T-helper 1 cell treated with Interleukin-12 subunit alpha and Interleukin-12 subunit beta and Interleukin-4 antibody, amounts not matched to agents 30 μg/mL and 1 μg/mL, for 36 hours (primary cell): Measurements from ENCODE around the gene FHOD3.
"Not testable (repeated sequence)": the region's sequence is repeated elsewhere in the genome, so short reads cannot be mapped to it uniquely, and the experiment has no call there.

ENCODE experiments used
- H3K27ac Mint-ChIP-seq: one replicate; pipeline ENCODE4 v1.8.0; 2021; ENCODE audit warnings: mild to moderate bottlenecking, mixed read lengths
- H3K27me3 Mint-ChIP-seq: one replicate; pipeline ENCODE4 v1.8.0; 2021; ENCODE audit warnings: low read depth, mixed read lengths
- H3K36me3 Mint-ChIP-seq: one replicate; pipeline ENCODE4 v1.8.0; 2021; ENCODE audit warnings: low read depth, mixed read lengths
- H3K4me1 Mint-ChIP-seq: one replicate; pipeline ENCODE4 v1.8.0; 2021; ENCODE audit warnings: low read depth, mixed read lengths
- H3K4me3 Mint-ChIP-seq: one replicate; pipeline ENCODE4 v1.8.0; 2021; ENCODE audit warnings: mild to moderate bottlenecking, moderate library complexity, mixed read lengths
- H3K9me3 Mint-ChIP-seq: one replicate; pipeline ENCODE4 v1.8.0; 2021; ENCODE audit warnings: mixed read lengths

Gene FHOD3

DNA sequence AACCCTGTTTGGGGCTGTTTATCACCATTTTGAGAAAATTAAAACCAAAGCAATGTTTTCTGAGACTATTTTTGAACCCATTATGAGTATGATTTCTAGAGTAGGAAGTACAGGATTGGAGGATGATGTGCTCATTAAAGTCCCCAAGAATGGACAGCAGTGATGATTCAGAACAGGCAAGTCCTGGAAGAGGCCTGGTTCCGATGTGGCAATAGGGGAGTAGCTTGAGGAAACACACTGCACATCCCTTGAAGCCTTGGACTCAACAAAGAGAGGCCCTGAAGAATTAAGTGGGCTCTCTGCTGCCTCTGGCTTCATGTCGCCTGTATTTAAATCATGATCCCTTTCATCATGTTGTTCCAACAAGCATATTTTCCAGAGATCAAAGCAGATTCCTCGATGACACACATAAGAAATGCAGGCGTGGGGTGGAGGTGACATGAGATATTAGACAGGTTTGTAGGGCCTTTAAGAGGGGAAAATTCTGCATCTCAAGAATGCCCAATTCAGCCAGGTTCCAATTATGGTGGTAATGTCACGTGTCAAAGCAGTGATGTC lies 242.2 kb downstream of the FHOD3 start:
- H3K9me3 Mint-ChIP-seq, result no peaks in the 10 kb centered on the region
- H3K4me1 Mint-ChIP-seq, result no peaks in the 10 kb centered on the region
- H3K27ac Mint-ChIP-seq, result no peak overlapping the region
- H3K27me3 Mint-ChIP-seq, result peaks cover 3% of the 10 kb centered on the region
- H3K4me3 Mint-ChIP-seq, result no peak overlapping the region
- H3K36me3 Mint-ChIP-seq, result no peaks in the 10 kb centered on the region

DNA sequence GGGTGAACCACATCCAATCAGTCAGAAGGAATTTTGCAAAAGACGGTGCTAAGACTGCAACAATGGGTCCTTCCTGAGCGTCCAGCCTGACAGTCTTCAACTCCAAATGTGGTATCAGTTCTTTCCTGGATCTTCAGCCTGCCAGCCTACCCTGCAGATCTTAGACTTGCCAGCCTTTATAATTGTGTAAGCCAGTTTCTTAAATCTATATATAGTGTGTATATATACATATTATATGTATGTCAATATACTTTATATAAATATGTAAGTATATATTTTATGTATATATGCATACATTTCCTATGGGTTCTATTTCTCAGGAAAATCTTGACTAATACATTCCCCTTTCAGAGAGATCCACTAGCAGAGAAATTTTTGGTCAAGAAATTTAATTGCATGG lies 245.5 kb downstream of the FHOD3 start:
- Mint-ChIP-seq H3K4me3 (no peak overlapping the region), H3K9me3 (no peaks in the 10 kb centered on the region), H3K27ac (no peak overlapping the region), H3K4me1 (no peaks in the 10 kb centered on the region), H3K36me3 (no peaks in the 10 kb centered on the region), H3K27me3 (no peaks in the 10 kb centered on the region)

DNA sequence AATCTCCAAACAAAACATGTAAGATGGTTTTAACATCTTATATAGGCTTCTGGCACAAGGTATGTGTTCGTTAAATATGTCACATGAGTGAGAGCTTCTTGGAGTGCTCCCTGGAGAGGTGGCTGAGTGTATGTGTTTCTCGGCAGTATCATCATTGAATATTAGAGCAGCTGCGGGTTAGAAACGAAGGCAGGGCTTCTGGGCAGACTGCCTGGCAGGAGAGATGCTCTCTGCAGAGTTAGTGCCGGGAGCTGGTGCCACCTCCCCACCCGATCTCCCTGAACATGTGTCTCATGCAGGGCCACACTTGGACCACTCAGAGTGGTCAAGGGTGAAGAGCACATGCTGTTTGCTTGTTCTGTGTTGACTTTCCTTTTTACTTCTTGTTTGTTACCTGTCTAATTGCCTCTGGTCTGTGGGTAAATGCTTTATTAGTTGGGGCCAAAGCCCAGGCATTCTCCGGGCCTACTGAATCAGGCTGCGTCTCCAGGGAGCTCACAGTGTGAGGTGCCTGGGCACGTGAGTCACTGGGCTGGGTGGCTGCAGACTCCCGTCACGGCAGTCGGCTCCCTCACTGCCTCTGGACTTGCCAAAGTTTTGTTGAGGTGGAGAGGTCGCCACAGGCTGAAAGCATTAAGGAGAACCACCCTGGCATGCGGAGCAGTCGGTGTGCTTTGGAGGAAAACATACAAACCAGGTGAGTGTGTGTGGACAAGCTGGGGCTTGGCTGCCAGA lies 246.6 kb downstream of the FHOD3 start:
- Mint-ChIP-seq H3K4me3 (no peak overlapping the region), H3K36me3 (no peaks in the 10 kb centered on the region), H3K27me3 (no peaks in the 10 kb centered on the region), H3K9me3 (no peaks in the 10 kb centered on the region), H3K27ac (no peak overlapping the region), H3K4me1 (no peaks in the 10 kb centered on the region)

DNA sequence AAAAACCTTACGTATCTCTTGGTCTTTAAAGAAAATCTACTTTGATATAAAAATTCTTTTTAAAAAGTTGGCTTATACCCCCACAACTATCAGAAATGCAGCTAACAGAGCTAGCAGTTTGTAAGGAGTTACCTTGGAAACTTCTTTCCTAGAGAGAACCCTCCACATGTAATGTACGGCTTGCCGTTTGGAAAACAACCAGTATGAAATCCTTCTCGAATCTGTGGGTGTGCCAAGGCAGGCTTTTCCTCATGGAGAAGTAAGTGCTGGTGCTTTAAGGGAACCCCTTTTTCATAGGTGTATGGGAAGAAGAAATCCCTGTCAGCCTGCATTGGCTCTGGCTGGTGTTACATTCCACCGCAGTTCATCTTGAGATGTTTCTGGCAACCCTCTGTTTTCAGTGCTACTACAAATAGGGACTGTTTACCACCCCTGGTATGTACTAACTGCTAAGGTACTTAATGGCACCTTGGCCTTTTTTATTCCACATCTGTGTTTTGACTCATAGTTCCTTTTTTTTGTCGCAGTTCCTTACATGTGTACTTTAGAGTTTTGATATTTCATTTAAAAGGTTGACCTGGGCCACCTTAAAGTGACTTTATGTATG lies 248.4 kb downstream of the FHOD3 start:
- Mint-ChIP-seq H3K27me3 (no peaks in the 10 kb centered on the region), H3K27ac (no peak overlapping the region), H3K4me1 (no peaks in the 10 kb centered on the region), H3K36me3 (no peaks in the 10 kb centered on the region), H3K4me3 (no peak overlapping the region), H3K9me3 (no peaks in the 10 kb centered on the region)

DNA sequence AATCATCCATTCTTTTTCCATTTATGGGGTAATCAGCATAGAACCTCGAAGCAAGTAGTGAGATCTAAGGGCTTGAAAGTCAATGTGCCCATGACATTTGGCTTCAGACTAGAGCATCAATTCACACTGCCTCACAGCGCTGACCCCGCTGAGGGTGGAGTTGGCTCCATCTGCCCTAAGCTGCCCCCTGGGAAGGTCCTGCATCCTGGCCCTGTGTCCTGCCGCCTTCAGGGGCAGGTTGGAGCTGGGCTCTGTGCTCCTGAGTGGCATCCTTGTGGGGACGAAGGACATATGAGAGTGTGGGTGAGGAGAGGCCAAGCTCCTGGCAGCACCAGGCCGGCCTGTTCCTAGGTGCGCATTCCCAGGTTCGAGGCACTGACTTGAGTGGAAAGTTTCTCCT lies 249.4 kb downstream of the FHOD3 start:
- Mint-ChIP-seq H3K36me3 (no peaks in the 10 kb centered on the region), H3K4me1 (no peaks in the 10 kb centered on the region), H3K9me3 (no peaks in the 10 kb centered on the region), H3K27me3 (no peaks in the 10 kb centered on the region), H3K27ac (no peak overlapping the region), H3K4me3 (no peak overlapping the region)

DNA sequence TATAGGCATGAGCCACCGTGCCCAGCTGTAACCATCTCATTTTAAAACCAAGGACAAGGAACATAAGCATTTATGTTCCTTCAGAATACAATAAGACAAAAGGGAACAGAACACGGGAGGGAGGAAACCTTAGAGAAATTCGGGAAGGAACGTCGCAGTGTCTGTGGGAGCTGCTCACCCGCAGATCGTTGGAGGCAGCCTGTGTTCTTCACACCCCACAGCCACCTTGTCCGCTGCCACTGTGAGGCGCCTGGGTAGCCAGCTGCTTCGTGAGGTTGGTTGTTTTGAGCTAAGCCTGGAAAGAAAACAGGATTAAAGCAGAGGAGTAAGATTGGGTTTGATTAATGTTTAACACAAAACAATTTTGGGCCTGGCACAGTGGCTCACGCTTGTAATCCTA lies 250.0 kb downstream of the FHOD3 start:
- no peaks in the 10 kb centered on the region for H3K36me3 Mint-ChIP-seq
- H3K9me3 Mint-ChIP-seq, result no peaks in the 10 kb centered on the region
- H3K4me3 Mint-ChIP-seq, result no peak overlapping the region
- H3K27me3 Mint-ChIP-seq, result no peaks in the 10 kb centered on the region
- no peaks in the 10 kb centered on the region for H3K4me1 Mint-ChIP-seq
- no peak overlapping the region for H3K27ac Mint-ChIP-seq

DNA sequence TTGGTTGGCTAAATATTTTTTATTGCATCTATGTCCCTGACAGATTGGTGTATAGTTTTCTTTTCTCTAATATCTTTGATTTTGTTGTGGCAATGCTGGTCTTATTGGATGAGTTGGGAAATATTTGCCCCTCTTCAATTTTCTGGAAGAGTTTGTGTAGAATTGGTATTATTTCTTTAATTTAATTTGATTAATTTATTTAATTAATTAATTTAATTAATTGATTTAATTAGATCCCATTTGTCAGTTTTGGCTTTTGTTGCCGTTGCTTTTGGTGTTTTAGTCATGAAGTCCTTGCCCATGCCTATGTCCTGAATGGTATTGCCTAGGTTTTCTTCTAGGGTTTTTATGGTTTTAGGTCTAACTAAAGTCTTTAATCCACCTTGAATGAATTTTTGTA lies 253.8 kb downstream of the FHOD3 start:
- H3K4me3 Mint-ChIP-seq, H3K4me1 Mint-ChIP-seq, H3K27me3 Mint-ChIP-seq, H3K9me3 Mint-ChIP-seq, H3K36me3 Mint-ChIP-seq, H3K27ac Mint-ChIP-seq: not testable (repeated sequence)

DNA sequence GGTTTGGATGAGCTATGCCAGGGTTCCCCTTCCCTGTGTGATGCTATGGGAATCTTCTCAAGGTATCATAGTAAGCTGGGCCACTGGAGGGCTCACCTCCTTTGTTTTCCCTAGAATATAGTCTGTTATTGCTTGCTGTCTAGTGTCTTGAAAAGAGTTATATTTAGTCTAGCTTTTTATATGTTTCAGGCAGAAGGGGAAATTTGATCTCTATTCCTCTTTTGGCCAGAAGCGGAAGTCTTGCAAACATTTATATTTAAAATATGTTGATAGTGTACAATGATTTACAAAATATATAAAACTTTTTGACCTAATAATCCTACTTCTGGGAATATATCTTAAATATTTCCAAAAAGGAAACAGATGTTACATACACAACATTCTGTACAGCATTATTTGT lies 260.7 kb downstream of the FHOD3 start:
- Mint-ChIP-seq H3K27ac (no peak overlapping the region), H3K36me3 (no peaks in the 10 kb centered on the region), H3K4me1 (no peaks in the 10 kb centered on the region), H3K27me3 (peaks cover 3% of the 10 kb centered on the region), H3K9me3 (no peaks in the 10 kb centered on the region), H3K4me3 (no peak overlapping the region)

DNA sequence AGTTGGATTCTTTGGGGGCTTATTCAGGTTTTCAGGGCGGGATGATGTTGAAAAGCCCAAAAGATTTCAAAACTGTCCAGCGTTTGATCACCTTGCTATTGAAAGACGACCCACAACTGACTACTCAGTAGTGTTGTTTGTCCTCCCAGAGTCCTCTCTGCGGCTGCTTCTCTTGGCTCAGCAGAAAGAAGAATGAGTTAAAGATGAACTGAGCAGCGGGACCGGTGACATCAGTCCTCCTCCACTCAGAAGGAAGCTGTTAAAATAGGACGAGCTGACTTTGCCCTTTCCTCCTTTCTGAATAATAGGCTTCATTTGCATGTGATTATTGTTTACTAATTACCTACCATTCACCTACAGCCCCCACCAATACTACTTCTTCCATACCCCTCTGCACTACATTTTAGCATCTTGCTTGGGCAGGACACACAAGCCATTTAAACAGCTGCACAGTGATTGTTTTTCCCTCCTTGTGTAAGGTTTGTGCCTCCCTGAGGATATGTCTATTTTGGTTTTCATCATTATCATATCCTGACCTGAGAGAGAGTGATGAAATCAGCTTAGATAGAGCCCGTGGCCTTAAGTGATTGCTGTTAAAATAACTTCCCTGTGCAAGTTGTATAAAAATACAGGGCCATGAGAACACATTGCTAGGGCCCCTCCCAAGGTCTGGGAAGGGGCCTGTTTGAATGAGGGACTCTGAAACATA lies 261.8 kb downstream of the FHOD3 start:
- H3K36me3 Mint-ChIP-seq, result no peaks in the 10 kb centered on the region
- no peaks in the 10 kb centered on the region for H3K4me1 Mint-ChIP-seq
- H3K9me3 Mint-ChIP-seq, result no peaks in the 10 kb centered on the region
- no peak overlapping the region for H3K27ac Mint-ChIP-seq
- peaks cover 11% of the 10 kb centered on the region for H3K27me3 Mint-ChIP-seq
- H3K4me3 Mint-ChIP-seq, result no peak overlapping the region

DNA sequence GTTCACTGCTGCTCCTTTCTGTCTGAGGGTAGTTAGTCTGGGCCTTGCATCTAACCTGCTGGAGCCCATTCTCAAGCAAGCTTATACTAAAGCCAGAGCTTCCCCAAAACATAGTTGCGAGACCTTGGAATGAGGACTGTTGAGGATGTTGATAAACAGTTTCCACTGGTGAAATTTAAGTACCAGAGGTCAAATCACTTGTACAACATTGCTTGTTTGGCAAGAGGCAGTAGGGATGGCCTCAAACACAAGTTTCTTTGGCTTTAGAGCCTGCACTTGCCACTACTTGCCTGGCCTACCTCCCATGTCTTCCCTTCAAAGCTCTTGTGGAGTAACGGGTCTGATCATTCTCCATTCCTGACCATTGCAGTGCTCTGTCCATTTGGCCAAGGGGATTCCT lies 262.7 kb downstream of the FHOD3 start:
- Mint-ChIP-seq H3K36me3 (no peaks in the 10 kb centered on the region), H3K4me3 (no peak overlapping the region), H3K4me1 (no peaks in the 10 kb centered on the region), H3K27me3 (peaks cover 19% of the 10 kb centered on the region), H3K9me3 (no peaks in the 10 kb centered on the region), H3K27ac (no peak overlapping the region)

DNA sequence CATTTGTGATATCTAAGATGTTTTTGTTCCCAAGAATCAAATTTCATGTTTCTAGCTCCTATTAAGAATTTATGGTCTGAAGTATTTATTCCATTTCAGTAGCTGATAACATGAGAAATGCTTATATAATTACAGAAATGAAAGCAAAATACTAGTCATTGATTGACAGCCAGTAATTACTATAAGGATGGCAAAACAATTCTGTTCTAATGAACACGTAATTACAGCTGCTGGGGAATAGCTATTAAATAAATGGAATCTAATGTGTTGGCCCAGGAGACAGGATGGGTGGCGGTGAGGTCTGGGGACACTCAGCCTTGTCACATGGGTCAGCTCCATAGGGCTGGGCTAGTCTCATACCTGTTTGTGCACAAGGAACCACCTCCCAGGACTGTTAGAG lies 263.5 kb downstream of the FHOD3 start:
- no peaks in the 10 kb centered on the region for H3K4me1 Mint-ChIP-seq
- H3K9me3 Mint-ChIP-seq, result no peaks in the 10 kb centered on the region
- H3K4me3 Mint-ChIP-seq, result no peak overlapping the region
- H3K27me3 Mint-ChIP-seq, result peaks cover 19% of the 10 kb centered on the region
- no peaks in the 10 kb centered on the region for H3K36me3 Mint-ChIP-seq
- no peak overlapping the region for H3K27ac Mint-ChIP-seq

DNA sequence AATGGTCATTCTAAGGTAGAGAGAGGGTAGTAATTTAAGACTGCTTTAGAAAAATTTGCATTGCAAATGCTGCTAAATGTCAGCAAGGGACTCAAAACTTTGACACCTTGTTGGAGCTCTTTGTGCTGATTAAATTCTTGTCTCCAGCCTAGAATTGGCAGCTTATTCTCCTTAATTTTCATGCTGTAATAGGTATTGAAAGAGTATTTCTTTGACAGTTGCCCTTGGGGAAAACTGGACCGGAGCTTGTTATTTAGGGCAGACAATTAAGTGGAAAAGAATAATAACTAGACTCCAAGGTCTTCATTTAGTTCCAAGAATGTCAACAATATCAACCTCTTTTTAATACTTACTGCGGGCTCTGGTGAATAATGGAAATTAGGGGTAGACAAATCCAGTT lies 267.3 kb downstream of the FHOD3 start:
- Mint-ChIP-seq H3K27ac (no peak overlapping the region), H3K36me3 (no peaks in the 10 kb centered on the region), H3K4me3 (no peak overlapping the region), H3K9me3 (no peaks in the 10 kb centered on the region), H3K4me1 (no peaks in the 10 kb centered on the region), H3K27me3 (peaks cover 21% of the 10 kb centered on the region)

DNA sequence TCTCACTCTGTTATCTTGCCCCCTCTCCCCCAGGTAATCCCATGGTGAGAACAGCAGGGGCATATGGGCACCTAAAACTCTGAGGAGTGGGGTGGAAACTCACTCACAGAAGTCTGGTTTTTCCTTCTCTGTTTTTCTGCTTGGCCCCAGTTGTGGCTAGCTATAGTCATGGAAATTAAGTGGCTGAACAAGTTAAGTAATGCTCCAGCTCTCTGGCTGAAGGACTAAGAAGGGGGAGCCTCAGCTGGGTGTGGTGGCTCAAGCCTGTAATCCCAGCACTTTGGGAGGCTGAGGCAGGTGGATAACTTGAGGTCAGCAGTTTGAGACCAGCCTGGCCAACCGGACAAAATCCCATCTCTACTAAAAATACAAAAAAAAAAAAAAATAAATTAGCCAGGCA lies 270.3 kb downstream of the FHOD3 start:
- no peaks in the 10 kb centered on the region for H3K9me3 Mint-ChIP-seq
- H3K36me3 Mint-ChIP-seq, result no peaks in the 10 kb centered on the region
- peaks cover 36% of the 10 kb centered on the region for H3K27me3 Mint-ChIP-seq
- no peak overlapping the region for H3K4me3 Mint-ChIP-seq
- no peak overlapping the region for H3K27ac Mint-ChIP-seq
- H3K4me1 Mint-ChIP-seq, result no peaks in the 10 kb centered on the region

DNA sequence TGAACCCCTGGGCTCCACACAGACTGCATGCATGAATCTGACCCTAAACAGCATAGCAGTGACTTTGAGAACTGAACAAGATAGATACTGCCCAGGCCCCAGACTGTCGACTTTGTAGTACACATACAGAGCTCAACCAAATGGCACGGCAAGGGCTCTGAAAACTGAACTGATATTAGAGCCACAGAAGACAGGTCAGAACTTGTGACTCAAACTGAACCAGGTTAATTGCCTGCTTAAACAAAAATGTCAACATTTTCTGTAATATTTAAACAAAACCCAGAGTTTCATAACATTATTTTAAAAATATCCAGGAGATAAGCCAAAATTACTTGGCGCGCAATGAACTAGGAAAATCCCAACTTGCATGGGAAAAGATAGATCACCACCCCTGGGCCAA lies 271.0 kb downstream of the FHOD3 start:
- H3K36me3 Mint-ChIP-seq, result no peaks in the 10 kb centered on the region
- no peaks in the 10 kb centered on the region for H3K9me3 Mint-ChIP-seq
- no peak overlapping the region for H3K27ac Mint-ChIP-seq
- peaks cover 36% of the 10 kb centered on the region for H3K27me3 Mint-ChIP-seq
- H3K4me3 Mint-ChIP-seq, result no peak overlapping the region
- H3K4me1 Mint-ChIP-seq, result no peaks in the 10 kb centered on the region
